ENCODE measurements around the gene RPN2. TPM values are rescaled to one million over a fixed set of nuclear protein-coding genes. Genes with fewer than 3 reads are reported as not detected.

Gene RPN2
- total and polyA plus RNA-seq, 4 donors: 153 to 241 (median 177) TPM

DNA sequence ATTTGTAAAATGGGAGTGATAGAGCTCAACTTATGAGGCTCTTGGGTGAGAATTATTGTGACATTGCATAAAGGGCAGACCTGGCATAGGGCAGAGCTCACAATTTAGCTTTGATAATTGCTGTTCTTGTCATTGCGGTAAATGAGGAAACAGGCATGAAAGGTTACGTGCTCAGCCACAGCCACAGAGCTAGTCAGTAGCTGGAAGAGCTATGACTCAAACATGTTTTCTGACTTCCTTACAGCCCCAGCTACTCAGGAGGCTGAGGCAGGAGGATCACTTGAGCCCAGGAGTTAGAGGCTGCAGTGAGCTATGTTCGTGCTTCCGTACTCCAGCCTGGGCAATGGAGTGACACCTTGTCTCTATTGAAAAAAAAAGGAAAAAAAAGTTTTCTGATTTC lies 86.0 kb downstream of the RPN2 start:
- Histone ChIP-seq H3K4me3 (ENCODE audit: low read depth in 1 of 3, low read length in 3 of 3) (no peak overlapping the region), H3K9me3 (ENCODE audit: control insufficient read depth in 4 of 4, low read length in 3 of 4) (no peaks in the 10 kb centered on the region), H3K36me3 (ENCODE audit: control insufficient read depth in 4 of 4, insufficient read depth in 3 of 4, low read depth in 1 of 4, low read length in 3 of 4) (no peaks in the 10 kb centered on the region), H3K4me1 (ENCODE audit: control insufficient read depth in 4 of 4, insufficient read depth in 4 of 4, low read length in 3 of 4) (peaks cover 0 to 1% (median 0%) of the 10 kb centered on the region in 4 donors), H3K27ac (ENCODE audit: low read depth in 1 of 2, low read length in 2 of 2) (no peak overlapping the region), H3K9ac (ENCODE audit: low read depth in 1 of 2, low read length in 2 of 2) (no peak overlapping the region), H3K27me3 (ENCODE audit: control insufficient read depth in 4 of 4, insufficient read depth in 4 of 4, low read length in 3 of 4) (peaks cover 0 to 8% (median 0%) of the 10 kb centered on the region in 4 donors)
- no peak for TF ChIP-seq YY1 (IDR thresholded peaks at IDR 0.05)
- TF ChIP-seq JUND (IDR thresholded peaks at IDR 0.05): no peak
- no peak for TF ChIP-seq ATF3 (IDR thresholded peaks at IDR 0.05)
- TF ChIP-seq EGR1 (IDR thresholded peaks at IDR 0.05; ENCODE audit: low read depth in 2 of 2): no peak
- no peak for TF ChIP-seq TAF1 (conservative IDR thresholded peaks at IDR 0.05)
- TF ChIP-seq NR2F2 (IDR thresholded peaks at IDR 0.05): no peak
- no peak for TF ChIP-seq GABPA (IDR thresholded peaks at IDR 0.05 in 1 of 2, conservative IDR thresholded peaks at IDR 0.05 in 1 of 2)
- TF ChIP-seq REST (IDR thresholded peaks at IDR 0.05): no peak
- TF ChIP-seq RXRA (IDR thresholded peaks at IDR 0.05): no peak
- TF ChIP-seq, protein P1, sequence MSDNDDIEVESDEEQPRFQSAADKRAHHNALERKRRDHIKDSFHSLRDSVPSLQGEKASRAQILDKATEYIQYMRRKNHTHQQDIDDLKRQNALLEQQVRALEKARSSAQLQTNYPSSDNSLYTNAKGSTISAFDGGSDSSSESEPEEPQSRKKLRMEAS (IDR thresholded peaks at IDR 0.05): no peak
- no peak for DNase-seq (ENCODE audit: low spot score)
- 93% methylated on average over 4 of the region's 4 CpGs for WGBS

DNA sequence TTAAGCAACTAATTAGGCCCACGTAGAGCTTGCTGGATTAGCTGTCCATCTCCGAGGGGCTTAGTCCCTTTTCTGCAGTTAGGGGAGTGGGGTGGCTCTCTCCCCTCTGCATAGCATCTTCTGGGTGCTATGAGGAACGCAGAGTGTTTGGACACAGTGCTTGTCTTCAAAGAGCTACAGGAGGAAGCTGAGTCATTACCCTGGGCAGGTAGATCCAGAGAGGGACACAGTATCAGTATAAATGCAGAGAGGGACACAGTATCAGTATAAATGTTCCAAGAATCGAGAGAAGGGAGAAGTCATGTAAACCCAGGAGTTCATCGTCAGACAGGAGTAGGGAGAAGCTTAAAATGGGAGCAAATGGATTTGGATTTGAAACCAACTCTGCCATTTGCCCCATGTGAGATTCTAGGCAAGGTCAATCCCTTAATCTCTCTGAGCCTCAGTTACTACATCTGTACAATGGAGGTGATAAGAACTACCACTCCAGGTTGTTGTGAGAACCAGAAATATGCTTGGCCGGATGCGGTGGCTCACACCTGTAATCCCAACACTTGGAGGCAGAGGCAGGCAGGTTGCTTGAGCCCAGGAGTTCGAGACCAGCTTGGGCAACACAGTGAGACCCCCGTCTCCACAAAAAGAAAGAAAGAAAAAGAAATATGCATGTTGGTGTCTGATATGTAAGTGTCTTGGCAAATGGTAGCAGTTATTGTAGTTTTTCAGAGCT lies 88.0 kb downstream of the RPN2 start:
- H3K4me1 ChIP-seq (ENCODE audit: control insufficient read depth in 4 of 4, insufficient read depth in 4 of 4, low read length in 3 of 4): peaks cover 0 to 1% (median 0%) of the 10 kb centered on the region in 4 donors
- H3K36me3 ChIP-seq (ENCODE audit: control insufficient read depth in 4 of 4, insufficient read depth in 3 of 4, low read depth in 1 of 4, low read length in 3 of 4): no peaks in the 10 kb centered on the region
- no peaks in the 10 kb centered on the region for H3K27me3 ChIP-seq (ENCODE audit: control insufficient read depth in 4 of 4, insufficient read depth in 4 of 4, low read length in 3 of 4)
- TF ChIP-seq EGR1 (IDR thresholded peaks at IDR 0.05; ENCODE audit: low read depth in 2 of 2) (no peak), REST (IDR thresholded peaks at IDR 0.05) (no peak)
- TF ChIP-seq, protein P2, sequence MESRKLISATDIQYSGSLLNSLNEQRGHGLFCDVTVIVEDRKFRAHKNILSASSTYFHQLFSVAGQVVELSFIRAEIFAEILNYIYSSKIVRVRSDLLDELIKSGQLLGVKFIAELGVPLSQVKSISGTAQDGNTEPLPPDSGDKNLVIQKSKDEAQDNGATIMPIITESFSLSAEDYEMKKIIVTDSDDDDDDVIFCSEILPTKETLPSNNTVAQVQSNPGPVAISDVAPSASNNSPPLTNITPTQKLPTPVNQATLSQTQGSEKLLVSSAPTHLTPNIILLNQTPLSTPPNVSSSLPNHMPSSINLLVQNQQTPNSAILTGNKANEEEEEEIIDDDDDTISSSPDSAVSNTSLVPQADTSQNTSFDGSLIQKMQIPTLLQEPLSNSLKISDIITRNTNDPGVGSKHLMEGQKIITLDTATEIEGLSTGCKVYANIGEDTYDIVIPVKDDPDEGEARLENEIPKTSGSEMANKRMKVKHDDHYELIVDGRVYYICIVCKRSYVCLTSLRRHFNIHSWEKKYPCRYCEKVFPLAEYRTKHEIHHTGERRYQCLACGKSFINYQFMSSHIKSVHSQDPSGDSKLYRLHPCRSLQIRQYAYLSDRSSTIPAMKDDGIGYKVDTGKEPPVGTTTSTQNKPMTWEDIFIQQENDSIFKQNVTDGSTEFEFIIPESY (IDR thresholded peaks at IDR 0.05): no peak
- no peak overlapping the region for H3K4me3 ChIP-seq (ENCODE audit: low read depth in 1 of 3, low read length in 3 of 3)
- H3K27ac ChIP-seq (ENCODE audit: low read depth in 1 of 2, low read length in 2 of 2): no peak overlapping the region
- 80% methylated on average over 9 of the region's 9 CpGs for WGBS
- no peak for DNase-seq (ENCODE audit: low spot score)
- H3K9me3 ChIP-seq (ENCODE audit: control insufficient read depth in 4 of 4, low read length in 3 of 4): no peaks in the 10 kb centered on the region
- H3K9ac ChIP-seq (ENCODE audit: low read depth in 1 of 2, low read length in 2 of 2): no peak overlapping the region

All from liver (tissue), 9 donors.